SK-N-SH treated with all-trans-retinoic acid at 6 μM for 48 hours (cell line): ENCODE data around the gene RFX7.
"Not testable (repeated sequence)": the region's sequence is repeated elsewhere in the genome, so short reads cannot be mapped to it uniquely, and the experiment has no call there.

ENCODE experiments used
- ARNTL ChIP-seq: fragments of 450-650 bp; formaldehyde crosslinking; IDR thresholded peaks from 2 replicates; pipeline ENCODE4 v1.5.0; 2020; ENCODE audit warnings: low read depth, mild to moderate bottlenecking, moderate library complexity, borderline replicate concordance
- BACH2 ChIP-seq: fragments of 250-450 bp; sonication (Bioruptor Pico); IDR thresholded peaks from 2 replicates; pipeline ENCODE4 v1.9.0; 2021; ENCODE audit warnings: mild to moderate bottlenecking, borderline replicate concordance
- CSDC2 ChIP-seq: fragments of 250-450 bp; sonication (Bioruptor Pico); IDR thresholded peaks from 2 replicates; pipeline ENCODE4 v1.5.0; 2020; ENCODE audit warnings: mild to moderate bottlenecking, moderate library complexity
- ESRRG ChIP-seq: fragments of 250-450 bp; sonication (Bioruptor Pico); IDR thresholded peaks from 2 replicates; pipeline ENCODE4 v1.6.1; 2021; ENCODE audit warnings: mild to moderate bottlenecking
- ISL1 ChIP-seq: fragments of 250-450 bp; sonication (Bioruptor Pico); IDR thresholded peaks from 2 replicates; pipeline ENCODE4 v2.1.2; 2022; ENCODE audit warnings: mild to moderate bottlenecking, moderate library complexity
- OSR1 ChIP-seq: fragments of 250-450 bp; sonication (Bioruptor Pico); IDR thresholded peaks from 2 replicates; pipeline ENCODE4 v1.8.0; 2022; ENCODE audit warnings: moderate library complexity, mild to moderate bottlenecking, inconsistent platforms
- PPARA ChIP-seq: fragments of 250-450 bp; sonication (Bioruptor Pico); IDR thresholded peaks from 2 replicates; pipeline ENCODE4 v1.5.0; 2020; ENCODE audit warnings: mild to moderate bottlenecking, borderline replicate concordance
- SNAI2 ChIP-seq: fragments of 250-450 bp; sonication (Bioruptor Pico); IDR thresholded peaks from 2 replicates; pipeline ENCODE4 v1.5.0; 2020; ENCODE audit warnings: mild to moderate bottlenecking, moderate library complexity
- TOX ChIP-seq: fragments of 250-450 bp; sonication (Bioruptor Pico); IDR thresholded peaks from 2 replicates; pipeline ENCODE4 v1.8.0; 2021; ENCODE audit warnings: mild to moderate bottlenecking, moderate library complexity, borderline replicate concordance
- ZFP3 ChIP-seq: fragments of 250-450 bp; sonication (Bioruptor Pico); IDR thresholded peaks from 2 replicates; pipeline ENCODE4 v1.5.0; 2020; ENCODE audit warnings: mild to moderate bottlenecking, moderate library complexity
- ZFP30 ChIP-seq: fragments of 450-650 bp; formaldehyde crosslinking; IDR thresholded peaks from 2 replicates; pipeline ENCODE4 v1.5.0; 2022; ENCODE audit warnings: mild to moderate bottlenecking, moderate library complexity
- ZNF565 ChIP-seq: fragments of 450-650 bp; formaldehyde crosslinking; conservative IDR thresholded peaks from 2 replicates; pipeline ENCODE4 v1.5.0; 2020; ENCODE audit warnings: low read depth, mild to moderate bottlenecking, moderate library complexity
- TF ChIP-seq, protein P1 (sequence below): fragments of 250-450 bp; sonication (Bioruptor Pico); IDR thresholded peaks from 2 replicates; pipeline ENCODE4 v1.5.1; 2021; ENCODE audit warnings: mild to moderate bottlenecking, moderate library complexity
- TF ChIP-seq, protein P2 (sequence below): fragments of 250-450 bp; sonication (Bioruptor Pico); IDR thresholded peaks from 2 replicates; pipeline ENCODE4 v1.8.0; 2020; ENCODE audit warnings: mild to moderate bottlenecking, moderate library complexity, borderline replicate concordance

DNA sequence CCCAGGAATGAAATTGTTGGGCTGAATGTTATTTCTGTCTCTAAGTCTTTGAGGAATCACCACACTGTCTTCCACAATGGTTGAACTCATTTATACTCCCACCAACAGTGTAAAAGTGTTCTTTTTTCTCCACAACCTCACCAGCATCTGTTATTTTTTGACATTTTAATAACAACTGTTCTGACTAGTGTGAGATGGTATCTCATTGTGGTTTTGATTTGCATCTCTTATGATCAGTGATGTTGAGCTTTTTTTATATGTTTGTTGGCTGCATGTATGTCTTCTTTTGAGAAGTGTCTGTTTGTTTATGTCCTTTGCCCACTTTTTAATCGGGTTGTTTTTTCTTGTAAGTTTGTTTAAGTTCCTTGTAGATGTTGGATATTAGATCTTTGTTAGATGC, 13.6 kb upstream of the RFX7 start:
- TF ChIP-seq OSR1 (CRISPR knock-in tag); PPARA; ISL1 (CRISPR knock-in tag); CSDC2; SNAI2; ZNF565 (CRISPR knock-in tag); ARNTL (CRISPR knock-in tag); ESRRG (CRISPR knock-in tag); ZFP30 (CRISPR knock-in tag); ZFP3 (CRISPR knock-in tag); BACH2 (CRISPR knock-in tag); TOX (CRISPR knock-in tag): not testable (repeated sequence)
- TF ChIP-seq, protein P1, sequence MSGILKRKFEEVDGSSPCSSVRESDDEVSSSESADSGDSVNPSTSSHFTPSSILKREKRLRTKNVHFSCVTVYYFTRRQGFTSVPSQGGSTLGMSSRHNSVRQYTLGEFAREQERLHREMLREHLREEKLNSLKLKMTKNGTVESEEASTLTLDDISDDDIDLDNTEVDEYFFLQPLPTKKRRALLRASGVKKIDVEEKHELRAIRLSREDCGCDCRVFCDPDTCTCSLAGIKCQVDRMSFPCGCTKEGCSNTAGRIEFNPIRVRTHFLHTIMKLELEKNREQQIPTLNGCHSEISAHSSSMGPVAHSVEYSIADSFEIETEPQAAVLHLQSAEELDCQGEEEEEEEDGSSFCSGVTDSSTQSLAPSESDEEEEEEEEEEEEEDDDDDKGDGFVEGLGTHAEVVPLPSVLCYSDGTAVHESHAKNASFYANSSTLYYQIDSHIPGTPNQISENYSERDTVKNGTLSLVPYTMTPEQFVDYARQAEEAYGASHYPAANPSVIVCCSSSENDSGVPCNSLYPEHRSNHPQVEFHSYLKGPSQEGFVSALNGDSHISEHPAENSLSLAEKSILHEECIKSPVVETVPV = not testable (repeated sequence)
- TF ChIP-seq, protein P2, sequence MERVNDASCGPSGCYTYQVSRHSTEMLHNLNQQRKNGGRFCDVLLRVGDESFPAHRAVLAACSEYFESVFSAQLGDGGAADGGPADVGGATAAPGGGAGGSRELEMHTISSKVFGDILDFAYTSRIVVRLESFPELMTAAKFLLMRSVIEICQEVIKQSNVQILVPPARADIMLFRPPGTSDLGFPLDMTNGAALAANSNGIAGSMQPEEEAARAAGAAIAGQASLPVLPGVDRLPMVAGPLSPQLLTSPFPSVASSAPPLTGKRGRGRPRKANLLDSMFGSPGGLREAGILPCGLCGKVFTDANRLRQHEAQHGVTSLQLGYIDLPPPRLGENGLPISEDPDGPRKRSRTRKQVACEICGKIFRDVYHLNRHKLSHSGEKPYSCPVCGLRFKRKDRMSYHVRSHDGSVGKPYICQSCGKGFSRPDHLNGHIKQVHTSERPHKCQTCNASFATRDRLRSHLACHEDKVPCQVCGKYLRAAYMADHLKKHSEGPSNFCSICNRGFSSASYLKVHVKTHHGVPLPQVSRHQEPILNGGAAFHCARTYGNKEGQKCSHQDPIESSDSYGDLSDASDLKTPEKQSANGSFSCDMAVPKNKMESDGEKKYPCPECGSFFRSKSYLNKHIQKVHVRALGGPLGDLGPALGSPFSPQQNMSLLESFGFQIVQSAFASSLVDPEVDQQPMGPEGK = not testable (repeated sequence)
